G401.6 (cell line): ENCODE data around the gene CTDP1.
"Not testable (repeated sequence)": the region's sequence is repeated elsewhere in the genome, so short reads cannot be mapped to it uniquely, and the experiment has no call there.

ENCODE experiments used
- FAIRE-seq: peaks from 2 replicates; lab custom pipeline; 2012; peaks lifted over from hg19 to GRCh38; lab: Jason Lieb, UNC

CTDP1 gene

GRCh38 chr18:79726721-79727120 is 47.1 kb downstream of the CTDP1 start:
- FAIRE-seq: no peak

GRCh38 chr18:79727211-79727610 is 47.6 kb downstream of the CTDP1 start:
- no peak for FAIRE-seq

GRCh38 chr18:79728931-79729586 is 49.5 kb downstream of the CTDP1 start:
- FAIRE-seq: no peak

- no peak for FAIRE-seq
These were observed 50.0 kb downstream of the CTDP1 start for GRCh38 chr18:79729611-79730010.

- FAIRE-seq: no peak
These were observed 51.2 kb downstream of the CTDP1 start for GRCh38 chr18:79730804-79731203.

- not testable (repeated sequence) for FAIRE-seq
These were observed 52.5 kb downstream of the CTDP1 start for GRCh38 chr18:79731881-79732720.

- no peak for FAIRE-seq
These were observed 53.1 kb downstream of the CTDP1 start for GRCh38 chr18:79732721-79733025.

- FAIRE-seq: no peak
These were observed 53.6 kb downstream of the CTDP1 start for GRCh38 chr18:79733135-79733701.

- FAIRE-seq: no peak
These were observed 54.6 kb downstream of the CTDP1 start for GRCh38 chr18:79733986-79734770.

GRCh38 chr18:79735071-79735980 is 55.7 kb downstream of the CTDP1 start:
- FAIRE-seq: no peak

- FAIRE-seq: no peak
These were observed 56.6 kb downstream of the CTDP1 start for GRCh38 chr18:79736230-79736629.

GRCh38 chr18:79736846-79737245 is 57.2 kb downstream of the CTDP1 start:
- FAIRE-seq: no peak

GRCh38 chr18:79737426-79737825 is 57.8 kb downstream of the CTDP1 start:
- FAIRE-seq: no peak

GRCh38 chr18:79738041-79738461 is 58.4 kb downstream of the CTDP1 start:
- FAIRE-seq: no peak

GRCh38 chr18:79738581-79739439 is 59.2 kb downstream of the CTDP1 start:
- FAIRE-seq: no peak

GRCh38 chr18:79739440-79739778 is 59.8 kb downstream of the CTDP1 start:
- no peak for FAIRE-seq

- not testable (repeated sequence) for FAIRE-seq
These were observed 60.4 kb downstream of the CTDP1 start for GRCh38 chr18:79740047-79740446.

- no peak for FAIRE-seq
These were observed 61.1 kb downstream of the CTDP1 start for GRCh38 chr18:79740521-79741361.

GRCh38 chr18:79741362-79741700 is 61.7 kb downstream of the CTDP1 start:
- FAIRE-seq: no peak

- no peak for FAIRE-seq
These were observed 62.5 kb downstream of the CTDP1 start for GRCh38 chr18:79742076-79742475.
